NCI-H1105 (cell line): ENCODE data around the gene CD79A.

Source experiments
- DNase-seq: peaks from one replicate; lab custom pipeline; 2025; lab: John Stamatoyannopoulos, UW

Gene CD79A

DNA sequence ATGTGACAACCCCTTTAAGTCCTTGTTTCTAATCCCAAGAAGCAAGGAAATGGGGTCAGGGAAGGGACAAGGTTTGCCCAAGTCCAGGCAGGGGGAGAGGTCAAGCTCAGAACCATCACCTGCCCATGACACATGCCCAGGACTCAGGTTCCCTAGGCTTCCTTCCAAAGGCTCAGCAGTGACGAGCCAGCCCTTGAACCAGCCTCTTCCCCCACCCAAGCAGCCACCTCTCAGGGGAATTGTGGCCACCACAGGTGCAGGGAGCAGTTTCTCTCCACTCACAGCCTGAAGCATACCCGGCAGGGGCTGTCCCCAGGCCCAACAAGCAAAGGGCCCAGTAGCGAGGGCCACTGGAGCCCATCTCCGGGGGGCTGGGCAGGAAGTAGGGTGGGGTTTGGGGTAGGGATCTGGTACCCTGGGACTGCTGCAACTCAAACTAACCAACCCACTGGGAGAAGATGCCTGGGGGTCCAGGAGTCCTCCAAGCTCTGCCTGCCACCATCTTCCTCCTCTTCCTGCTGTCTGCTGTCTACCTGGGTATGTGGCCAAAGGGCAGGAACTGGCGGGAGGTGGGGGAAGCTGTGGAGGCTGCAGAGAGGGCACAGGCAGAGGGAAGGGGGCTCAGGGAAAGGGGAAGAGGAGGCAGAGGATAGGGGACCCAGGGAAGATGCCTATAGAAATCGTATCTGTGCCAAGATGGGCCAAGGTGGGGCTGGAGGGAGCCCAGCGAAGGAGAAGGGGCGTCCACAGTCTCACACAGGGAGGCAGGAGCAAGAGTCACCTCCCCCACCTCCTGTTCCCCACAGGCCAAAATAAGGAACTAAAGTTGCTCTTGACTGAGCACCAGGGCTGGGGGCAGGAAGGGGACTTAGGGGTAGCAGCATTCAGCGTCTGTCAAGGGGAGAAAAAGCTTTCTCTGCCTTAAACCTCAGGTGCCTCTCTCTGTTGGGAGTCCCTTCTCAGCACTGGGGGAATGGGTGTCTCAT, at the start of gene CD79A:
Gene CD79A, plus strand, starts transcription at position 433 of the 986 bp plus-strand sequence. Its CDS starts 26 bp downstream, at position 459.
- no peak for DNase-seq

DNA sequence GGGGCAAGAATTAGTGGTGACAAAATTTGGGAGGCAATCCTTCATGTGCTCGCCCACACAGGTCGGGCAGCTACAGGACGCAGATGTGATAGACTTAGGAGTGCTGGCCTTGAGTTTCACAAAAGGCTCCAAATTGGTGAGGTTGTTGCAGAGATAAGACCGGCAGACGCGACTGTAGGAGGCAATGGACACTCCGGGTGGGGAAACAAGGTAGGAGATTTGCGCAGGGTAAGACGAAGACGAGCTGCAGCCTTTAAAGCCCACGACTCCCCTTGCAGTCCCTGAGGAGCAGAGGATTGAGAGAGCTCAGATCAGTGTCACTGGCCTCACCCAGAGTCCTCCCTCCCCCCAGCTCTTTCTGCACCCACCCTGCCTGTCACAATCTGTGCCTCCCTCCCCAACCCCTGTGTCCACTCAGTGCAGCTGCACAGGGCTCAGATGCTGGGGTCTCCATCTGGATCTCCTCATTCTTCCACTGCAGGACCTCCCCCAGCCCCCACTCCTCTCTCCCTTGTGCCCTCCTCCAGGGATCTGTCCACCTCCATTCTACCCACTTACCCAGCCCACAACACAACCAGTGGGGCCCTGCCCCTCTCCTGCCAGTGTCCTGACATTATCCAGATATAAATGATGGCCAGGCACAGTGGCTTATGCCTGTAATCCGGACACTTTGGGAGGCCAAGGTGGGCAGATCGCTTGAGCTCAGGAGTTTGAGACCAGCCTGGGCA, 38.9 kb upstream of the CD79A start:
- no peak for DNase-seq

DNA sequence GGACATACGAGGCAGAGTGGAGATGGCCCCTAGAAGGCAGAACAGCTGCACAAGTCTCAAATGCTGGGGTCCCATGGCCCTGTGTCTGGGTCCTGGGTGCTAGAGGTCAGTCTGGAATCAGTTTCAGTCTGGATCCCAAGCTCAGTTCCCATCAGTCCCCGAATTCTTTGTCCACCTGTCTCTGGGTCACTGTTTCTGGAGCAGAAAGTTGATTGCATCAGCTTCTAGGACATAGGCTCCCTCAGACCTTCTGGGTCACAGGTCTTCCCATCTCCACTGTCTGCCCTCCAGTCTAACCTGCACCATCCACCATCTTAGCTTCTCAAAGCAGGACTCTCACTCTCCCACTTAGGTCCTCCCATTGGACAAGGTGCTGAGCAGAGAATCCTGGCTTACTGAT, 37.9 kb upstream of the CD79A start:
- no peak for DNase-seq

DNA sequence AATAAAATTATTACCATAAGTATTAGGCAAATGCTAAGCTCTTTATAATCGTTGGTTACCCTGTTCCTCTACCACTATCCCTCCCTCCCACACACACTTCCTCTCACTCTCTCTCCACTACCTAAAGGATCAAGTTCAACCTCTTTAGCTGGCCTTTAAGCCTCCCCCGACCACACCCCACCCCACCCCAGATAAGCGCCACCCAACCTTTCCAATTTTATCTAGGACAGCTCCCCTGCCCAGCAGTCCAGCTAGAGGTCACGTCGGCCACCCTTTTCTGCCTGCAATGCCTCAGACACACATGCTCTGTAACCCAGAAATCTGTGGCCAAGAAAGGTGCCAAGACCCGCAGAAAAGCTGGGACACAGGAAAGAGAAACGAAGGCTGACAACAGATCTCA, 33.7 kb upstream of the CD79A start:
- DNase-seq: no peak

DNA sequence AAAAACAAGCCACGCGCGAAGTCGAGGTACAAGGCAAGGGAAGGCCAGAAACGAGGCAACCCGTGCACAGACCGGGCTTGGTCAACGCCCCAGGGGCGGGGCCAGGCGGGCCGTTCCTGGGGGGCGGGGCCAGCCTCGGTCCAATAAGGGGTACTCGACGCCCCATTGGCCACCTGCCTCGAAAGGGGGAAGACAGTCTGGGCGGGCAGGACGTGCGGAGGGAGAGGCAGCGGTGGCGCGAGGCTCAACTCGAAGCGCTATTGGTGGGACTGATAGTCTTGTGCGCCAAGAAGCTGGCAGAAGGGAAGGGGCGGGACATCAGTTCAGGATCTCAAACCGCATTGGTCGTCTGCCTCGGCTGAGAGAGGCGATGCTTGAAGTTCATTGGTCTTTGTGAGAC, 32.5 kb upstream of the CD79A start, which contains the start of gene LYPD4:
Gene LYPD4, minus strand, starts transcription at position 83 of the 400 bp plus-strand sequence. CDS start 5,398 bp downstream, outside the sequence.
- DNase-seq: no peak

DNA sequence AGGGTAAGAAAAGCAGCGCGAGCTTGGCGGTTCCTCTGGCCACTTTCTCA, 32.3 kb upstream of the CD79A start, which contains the start of gene DMRTC2:
Gene DMRTC2, plus strand, starts transcription at position 42 of the 50 bp plus-strand sequence. CDS start 2,387 bp downstream, outside the sequence.
- no peak for DNase-seq

DNA sequence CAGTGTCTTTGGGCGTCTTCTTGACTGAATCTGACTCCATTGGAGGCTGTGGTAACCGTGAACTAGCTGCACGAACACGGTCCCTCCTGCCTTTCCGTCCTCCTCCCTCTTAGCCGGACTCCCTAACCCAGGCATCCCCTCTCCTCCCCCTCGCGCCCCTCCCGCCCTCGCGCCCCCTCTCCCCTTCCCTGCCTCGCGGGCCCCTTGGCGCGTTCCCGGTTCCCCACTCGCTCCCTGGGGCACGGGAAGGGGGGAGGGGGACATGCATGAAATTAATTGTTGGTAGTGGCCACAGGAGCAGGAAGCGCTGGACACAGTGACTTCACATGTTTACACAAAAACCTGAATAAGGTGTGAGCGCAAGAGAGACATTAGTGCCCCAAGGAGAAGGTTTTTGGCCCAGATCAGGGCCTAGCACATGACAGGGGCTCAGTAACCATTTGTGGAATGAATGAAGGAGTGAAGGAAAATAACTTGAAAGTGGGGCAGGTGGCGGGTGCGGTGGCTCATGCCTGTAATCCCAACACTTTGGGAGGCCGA, 32.0 kb upstream of the CD79A start:
- no peak for DNase-seq

DNA sequence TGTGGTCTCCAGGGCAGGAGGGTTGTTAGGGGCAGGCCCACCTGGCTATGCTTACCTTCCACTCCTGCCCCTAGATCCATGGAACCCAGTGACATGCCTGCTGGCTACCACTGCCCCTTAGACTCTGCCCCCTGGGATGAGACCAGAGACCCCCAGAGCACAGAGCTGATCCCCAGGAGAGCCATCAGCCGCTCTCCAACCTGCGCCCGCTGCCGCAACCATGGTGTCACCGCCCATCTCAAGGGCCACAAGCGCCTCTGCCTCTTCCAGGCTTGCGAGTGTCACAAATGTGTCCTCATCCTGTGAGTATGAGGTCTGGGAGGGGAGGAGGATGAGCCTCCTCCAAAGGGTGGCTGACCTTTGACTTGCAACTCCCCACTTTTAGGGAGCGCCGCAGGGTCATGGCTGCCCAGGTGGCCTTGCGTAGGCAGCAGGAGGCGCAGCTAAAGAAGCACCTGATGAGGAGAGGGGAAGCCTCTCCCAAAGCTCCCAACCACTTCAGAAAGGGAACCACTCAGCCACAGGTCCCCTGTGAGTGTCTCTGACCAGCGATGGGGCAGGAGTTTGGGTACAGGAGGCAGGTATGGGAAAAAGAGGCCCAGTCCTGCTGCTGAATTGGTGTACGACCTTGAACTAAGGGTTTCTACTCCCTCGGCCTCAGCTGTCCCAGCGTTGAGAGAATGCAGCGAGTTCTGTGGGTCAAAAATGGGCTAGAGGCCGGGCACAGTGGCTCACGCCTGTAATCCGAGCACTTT, 29.6 kb upstream of the CD79A start:
- no peak for DNase-seq

DNA sequence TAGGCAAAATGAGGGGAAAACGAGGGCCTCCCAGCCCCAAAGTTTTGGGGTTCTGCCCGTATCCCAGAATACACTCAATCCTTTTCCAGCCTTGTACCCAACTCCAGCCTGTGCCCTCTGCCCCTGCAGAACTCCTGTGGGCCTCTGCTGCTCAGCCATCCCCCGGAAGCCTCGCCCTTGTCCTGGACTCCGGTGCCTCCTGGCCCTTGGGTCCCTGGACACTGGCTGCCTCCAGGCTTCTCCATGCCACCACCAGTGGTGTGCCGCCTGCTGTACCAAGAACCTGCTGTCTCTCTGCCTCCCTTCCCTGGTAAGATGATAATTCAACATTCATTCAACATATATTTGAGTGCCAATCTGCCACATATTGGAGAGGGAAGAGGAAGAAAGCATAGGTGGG, 28.4 kb upstream of the CD79A start:
- DNase-seq: no peak

DNA sequence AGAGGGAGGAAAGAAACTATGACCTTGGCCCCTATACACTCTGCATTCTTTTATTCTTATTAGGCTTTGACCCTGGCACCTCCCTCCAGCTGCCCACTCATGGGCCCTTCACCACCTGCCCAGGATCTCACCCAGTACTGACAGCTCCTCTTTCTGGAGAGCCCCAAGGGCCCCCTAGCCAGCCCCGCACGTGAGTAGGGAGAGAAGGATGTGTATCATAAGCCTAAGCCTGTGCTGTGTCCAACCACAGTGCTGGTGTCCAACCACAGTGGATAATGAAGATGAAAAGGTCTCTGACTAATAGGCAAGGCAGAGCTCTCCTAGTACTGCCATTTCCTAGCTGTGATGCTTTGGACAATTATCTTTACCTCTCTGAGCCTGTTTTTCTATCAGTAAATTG, 28.0 kb upstream of the CD79A start:
- no peak for DNase-seq

DNA sequence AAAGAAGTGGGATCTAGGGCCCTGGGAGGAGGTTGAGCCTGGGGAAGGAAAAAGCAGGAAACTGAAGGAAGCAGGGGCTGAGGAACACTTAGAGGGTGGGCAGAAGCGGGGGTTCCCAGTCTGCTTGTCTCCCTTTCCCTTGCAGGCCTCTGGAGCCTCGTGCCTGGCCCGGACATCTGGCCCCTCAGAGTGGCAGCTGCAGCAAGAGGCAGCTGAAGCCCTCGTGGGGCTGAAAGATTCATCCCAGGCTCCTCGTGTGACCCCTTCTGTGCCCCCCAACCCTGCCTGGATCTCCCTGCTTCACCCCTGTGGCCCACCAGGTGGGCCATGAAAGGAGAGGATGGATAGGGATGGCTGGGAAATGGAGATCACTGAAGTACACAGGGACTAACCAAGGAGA, 26.7 kb upstream of the CD79A start:
- no peak for DNase-seq

DNA sequence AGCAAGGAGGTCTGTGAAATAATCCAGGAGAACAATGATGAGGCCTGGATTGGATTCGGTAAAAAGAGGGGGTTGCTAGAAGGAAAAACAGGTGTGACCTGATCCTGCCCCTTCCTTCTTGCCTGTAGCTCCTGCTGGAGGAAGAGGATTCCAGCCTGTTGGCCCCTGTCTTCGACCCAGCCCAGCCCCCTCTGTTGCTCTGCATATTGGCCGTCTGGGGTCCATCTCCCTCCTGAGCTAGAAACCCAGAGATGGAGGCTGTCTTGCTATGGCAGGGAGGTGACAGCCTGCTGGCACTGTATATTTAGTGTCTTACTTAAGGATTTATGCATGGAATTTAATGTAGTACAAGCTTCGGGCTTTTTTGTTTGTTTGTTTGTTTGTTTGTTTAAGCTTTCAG, 25.6 kb upstream of the CD79A start:
- DNase-seq: no peak

DNA sequence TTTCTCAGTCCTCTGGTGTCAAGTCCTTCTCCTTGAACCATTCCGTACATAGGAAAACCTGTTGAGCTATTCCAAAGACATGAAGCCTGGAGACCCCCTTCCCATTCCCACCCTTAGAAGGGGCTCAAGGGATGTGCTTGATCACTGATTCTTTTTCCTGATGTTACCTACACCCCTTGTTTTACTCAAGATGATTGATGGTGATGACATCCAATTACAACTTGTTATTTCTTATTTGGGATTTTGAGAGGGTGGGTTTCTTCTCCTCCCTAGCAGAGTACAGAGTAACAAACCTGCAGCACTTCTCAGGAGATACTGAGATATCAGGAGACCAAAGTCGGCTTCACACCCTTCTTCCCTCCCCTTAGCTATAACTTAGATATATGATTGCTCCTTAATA, 23.7 kb upstream of the CD79A start:
- DNase-seq: no peak

DNA sequence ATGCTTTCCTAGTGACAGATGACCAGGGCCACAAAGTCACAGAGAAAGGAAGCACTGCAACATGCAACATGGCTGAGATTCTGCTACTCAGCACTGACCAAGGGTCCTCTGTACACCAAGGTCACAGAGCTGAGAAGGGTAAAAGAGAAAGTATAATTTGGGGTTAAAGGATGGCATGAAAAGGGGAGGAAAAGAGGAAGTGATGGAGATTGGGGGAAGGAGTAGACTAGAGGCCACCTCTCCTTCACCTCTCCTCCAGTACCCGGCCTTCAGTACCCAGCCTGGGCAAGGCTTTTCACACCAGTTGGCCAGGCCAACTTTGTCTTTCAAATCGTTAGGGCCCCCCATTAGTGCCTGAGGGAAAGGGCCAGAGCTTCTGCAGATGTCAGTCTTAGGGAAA, 23.3 kb upstream of the CD79A start:
- no peak for DNase-seq

DNA sequence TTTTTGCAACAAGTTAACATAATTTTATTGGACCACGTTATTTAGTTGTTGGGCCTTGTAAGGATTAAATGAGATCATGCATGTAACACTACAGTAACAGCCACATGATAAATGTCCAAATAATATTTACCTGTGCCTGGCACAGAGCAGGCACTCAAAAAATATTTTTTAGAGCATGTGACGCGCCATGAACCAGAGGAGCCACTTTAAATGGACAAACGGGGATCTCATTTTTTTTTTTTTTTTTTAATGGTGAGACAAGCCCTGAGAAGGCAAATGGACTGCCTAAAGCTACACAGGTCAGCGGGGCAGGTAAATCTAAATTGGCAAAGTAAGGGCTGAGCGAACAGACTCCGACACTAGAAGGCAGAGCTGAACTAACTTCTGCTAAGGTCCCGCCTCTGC, 17.9 kb upstream of the CD79A start:
- DNase-seq: no peak

DNA sequence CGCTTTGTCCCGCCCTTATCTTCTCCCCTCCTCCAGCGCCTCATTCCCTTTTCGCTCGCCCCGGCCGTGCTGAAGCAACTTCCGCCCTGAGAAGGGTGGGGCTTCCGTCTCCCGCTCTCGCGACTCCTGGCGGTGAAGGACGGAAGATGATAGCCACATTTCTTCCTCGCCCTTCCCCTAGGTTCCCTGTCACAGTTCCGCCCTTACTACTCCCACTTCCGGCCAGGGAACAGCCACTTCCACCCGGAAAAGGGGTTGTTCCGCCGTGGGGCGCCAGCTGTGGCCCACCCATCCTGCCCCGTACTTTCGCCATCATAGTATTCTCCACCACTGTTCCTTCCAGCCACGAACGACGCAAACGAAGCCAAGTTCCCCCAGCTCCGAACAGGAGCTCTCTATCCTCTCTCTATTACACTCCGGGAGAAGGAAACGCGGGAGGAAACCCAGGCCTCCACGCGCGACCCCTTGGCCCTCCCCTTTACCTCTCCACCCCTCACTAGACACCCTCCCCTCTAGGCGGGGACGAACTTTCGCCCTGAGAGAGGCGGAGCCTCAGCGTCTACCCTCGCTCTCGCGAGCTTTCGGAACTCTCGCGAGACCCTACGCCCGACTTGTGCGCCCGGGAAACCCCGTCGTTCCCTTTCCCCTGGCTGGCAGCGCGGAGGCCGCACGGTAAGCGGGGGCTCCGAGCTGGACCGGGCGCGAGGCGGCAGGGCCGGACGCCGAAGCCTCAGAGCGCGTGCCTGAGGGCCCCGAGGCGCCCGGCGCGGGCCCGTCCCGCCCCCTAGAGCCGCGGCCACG, 17.3 kb upstream of the CD79A start, which contains the start of gene RPS19:
Gene RPS19, plus strand, starts transcription at position 638 of the 801 bp plus-strand sequence. CDS start 520 bp downstream, outside the sequence.
- DNase-seq: peak; percentile 98

DNA sequence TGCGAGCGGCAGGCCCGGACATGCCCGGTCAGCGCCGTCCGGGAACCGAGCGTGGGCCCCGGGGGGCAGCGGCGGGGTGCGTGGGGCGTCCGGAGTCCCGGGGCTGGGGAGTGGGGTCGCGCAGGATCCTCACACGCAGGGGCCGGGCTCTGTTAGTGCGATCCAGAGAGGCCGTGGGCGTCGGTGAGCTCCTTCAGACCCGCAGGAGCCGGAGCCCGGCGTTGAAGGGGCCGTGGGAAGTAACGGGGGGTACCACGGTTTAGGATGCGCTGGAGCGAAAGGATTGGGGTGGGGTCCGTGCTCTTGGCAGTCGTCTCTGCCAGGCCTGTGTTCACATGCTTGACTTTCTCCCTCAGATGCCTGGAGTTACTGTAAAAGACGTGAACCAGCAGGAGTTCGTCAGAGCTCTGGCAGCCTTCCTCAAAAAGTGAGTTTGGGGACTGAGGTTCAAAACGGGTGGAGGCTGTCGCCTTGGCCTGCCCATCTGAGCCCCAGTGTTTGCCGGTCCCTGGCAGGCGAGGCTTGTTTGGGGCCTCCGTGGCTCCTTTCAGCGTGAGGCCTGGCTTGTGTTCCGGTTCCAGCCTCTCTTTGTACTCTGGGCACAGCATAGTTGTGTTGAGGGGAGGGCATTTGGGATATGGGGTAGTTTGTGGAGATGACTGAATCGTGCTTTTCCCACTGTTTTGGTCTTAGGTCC, 16.5 kb upstream of the CD79A start:
- DNase-seq: no peak

DNA sequence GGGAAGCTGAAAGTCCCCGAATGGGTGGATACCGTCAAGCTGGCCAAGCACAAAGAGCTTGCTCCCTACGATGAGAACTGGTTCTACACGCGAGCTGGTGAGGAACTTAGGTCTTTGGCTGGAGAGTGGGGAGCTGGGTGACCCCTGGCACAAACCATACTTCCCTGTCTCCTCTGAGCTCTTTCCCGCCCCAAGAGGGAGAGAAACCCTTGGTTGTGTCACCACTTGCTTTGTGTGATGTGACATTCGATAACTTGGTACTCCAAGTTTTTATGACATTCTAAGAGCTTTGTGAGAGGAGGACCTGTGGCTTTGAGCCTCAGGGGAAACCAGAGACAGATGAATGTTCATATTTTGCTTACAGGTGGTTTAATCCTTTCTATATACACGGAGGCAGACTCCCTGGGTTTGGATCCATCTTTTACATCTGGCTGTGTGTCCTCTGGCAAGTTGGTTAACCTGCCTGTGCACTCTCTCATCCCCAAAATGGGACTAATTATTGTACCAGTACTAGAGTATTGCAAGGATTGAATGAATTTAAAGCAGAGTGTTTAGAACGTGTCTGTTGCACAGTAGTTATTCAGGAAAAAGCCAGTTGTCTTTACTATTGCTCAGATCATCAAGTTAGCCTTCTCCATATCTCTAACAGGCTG, 15.8 kb upstream of the CD79A start:
- DNase-seq: no peak

DNA sequence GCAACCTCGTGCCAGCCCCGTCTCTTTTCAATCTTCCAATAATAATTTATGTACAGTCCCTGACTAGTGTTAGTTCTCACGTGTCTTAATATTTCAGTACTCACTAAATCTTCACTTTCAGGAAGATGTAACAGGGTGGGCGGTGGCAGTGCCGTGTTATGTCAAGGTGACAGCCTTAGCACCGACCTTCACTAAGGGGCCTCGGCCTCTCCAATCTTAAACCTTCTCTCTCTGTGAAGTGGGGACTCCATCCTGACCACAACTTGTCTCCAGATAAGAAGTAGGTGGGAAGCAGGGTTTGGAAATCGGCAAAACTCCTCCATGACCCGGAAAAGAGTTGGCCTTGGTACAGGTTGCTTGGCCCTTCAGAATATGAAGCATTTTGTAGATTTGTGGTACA, 15.2 kb upstream of the CD79A start:
- DNase-seq: no peak

DNA sequence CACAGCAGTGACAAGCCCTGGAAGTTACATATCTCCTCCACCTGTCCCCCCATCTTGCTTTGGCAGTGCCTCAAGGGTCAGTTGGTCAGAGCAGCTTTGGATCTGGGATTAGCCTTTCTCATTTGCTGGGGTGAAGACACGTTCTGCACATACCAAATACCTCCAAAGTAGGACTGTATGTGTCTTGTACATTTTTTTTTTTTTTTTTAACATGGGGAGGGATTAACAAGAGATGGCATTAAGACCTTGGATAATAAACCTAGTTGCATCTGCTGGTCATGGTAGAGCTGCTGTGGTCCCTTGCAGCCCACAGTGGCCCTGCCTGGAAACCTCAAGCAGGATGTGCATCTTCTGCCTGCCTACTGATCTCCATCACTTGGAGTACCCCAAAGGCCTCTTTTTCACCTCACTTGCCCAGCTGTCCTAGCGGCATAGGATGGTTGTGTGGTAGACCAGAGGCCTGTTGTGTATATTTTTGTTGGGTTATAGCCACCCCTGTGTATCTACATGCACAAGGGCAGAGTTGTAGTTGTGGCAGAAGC, 14.6 kb upstream of the CD79A start:
- no peak for DNase-seq
